ENCODE data around the gene PRG3.

Gene PRG3, protein sequence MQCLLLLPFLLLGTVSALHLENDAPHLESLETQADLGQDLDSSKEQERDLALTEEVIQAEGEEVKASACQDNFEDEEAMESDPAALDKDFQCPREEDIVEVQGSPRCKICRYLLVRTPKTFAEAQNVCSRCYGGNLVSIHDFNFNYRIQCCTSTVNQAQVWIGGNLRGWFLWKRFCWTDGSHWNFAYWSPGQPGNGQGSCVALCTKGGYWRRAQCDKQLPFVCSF

DNA sequence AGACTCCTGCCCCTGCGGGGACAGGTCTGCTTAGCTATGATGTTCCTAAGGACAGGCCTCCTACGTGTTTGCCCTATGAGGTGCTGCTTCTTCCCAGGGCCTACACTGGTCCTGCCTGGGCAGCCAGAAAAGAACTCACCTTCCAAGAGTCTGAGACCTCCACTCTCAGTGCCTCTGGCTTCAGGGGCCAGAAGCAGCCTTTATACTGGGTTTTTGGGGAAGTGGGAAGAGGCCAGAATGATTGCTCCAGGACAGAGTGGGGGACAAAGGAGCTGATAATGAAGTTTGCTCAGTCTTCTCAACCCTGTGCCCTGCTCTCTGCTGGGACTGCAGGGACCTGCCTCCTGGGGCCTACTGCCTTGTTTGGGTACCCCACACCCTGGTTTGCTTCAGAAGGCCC lies at the start of gene PRG3:
PRG3 (minus strand) TSS at position 176 of the 400 bp plus-strand sequence. CDS start 442 bp downstream, outside the sequence.
- no peak for DNase-seq

- DNase-seq, result no peak
Observed at GRCh38 chr11:57429946-57430345, 49.0 kb upstream of the PRG3 start.

GRCh38 chr11:57428643-57429042 lies 47.7 kb upstream of the PRG3 start:
- DNase-seq, result no peak

- no peak for DNase-seq
Observed at GRCh38 chr11:57427727-57428082, 46.8 kb upstream of the PRG3 start.

DNA sequence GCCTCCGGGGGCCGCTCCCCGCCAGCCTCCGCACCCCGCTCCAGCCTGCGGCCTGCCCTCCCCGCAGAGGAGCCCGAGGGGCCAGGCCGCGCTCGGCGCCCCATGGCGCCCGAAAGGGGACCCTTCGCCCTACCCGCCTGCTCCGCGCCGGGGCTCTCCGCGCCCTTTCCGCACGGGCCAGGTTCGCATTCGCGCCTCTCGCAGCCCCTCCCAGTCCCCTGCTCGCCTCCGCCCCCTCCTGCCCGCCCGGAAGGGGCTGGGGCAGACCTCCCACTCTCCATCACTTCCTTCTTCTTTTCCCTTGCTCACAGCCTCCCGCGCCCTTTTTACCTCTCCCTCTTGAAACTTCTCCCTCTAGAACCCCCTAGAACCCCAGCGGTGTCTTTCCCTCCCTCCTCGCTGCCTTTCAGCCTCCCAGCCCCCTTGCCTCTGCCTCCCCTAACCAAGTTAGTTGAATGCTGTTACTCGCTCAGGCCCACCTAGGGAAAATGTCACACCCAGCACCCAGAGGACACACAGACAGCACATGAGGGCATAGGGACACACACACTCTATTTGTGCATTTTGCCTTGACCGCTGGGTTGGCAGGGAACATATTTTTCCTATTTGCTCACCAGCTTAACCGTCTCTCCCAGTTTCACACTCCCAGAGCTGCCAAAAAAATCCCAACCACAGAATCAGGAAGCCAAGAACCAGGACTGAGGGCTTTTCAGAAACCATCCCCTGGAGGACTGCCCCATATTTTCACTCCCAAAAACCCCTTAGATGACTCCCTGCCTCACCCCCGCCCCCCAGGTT lies 46.2 kb upstream of the PRG3 start, which contains the start of gene SLC43A3:
SLC43A3 (minus strand) TSS at position 193 of the 798 bp plus-strand sequence. CDS start 949 bp downstream, outside the sequence.
- DNase-seq, result peak; percentile 79

DNA sequence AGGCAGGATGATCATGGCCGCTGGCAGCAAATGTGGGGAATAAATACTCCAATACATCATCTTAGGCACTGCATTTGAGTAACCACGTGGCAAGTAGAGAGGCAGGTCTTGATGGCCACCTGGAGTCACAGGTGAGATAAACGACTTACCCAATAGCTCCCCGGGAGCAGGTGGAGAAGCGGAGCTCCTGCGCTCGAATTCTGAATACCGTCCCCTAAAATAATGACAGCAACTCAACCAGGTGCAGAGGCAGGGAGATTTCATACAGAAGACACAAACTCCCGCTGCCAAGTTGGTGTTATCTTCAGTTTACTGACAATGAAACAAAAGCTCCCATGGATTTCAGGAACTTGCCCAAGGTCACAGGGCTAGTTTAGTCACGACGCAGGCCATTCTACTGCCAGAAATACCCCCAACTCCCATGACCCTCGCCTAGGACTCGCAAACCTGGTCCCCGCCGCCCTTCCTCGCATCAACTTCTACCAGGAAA lies 45.5 kb upstream of the PRG3 start:
- peak; percentile 18 for DNase-seq

DNA sequence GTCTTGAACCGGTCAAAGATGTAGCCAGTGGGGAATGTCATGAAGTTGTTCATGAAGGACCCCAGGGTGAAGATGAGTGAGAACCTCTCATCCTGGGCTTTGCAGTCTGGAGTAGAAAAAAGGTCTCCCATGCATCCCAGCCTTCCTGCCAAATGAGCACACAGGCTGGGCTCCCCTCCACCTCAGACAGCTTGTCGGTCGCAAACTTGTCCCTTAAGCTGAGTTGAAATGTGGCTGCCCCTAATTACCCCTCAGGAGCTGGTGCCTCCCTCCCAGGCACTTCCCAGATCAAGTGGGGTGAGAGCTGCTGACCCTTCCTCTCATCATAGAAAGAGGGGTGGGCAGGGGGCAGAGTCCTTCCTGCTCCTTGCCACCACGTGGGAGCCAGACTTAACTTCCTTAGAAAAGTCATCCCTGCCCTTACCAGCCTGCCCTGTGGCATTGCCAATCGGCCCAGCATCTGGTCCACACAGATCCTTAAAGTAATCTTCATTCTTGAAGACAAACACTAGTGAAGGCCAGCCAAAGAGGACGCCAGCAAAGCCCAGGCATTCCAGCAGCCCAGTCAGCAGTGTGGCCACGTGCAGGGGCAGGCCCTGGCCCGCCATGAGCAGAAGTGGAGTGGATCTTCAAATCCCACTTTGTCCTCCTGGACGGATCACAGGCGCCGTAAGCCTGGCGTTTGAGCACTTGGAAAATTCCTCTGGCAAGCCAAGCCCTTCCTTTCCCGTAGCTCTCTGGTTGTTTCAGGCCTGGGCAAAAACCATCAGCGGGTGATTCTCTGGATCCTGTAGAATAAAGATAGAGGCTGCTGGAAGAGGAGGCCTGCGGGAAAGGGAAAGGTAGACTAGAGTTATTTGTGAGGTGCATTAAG lies 44.9 kb upstream of the PRG3 start:
- peak; percentile 16 for DNase-seq

- DNase-seq, result peak; percentile 86
Observed at GRCh38 chr11:57424792-57425564, 44.0 kb upstream of the PRG3 start.

GRCh38 chr11:57424137-57424791 lies 43.3 kb upstream of the PRG3 start:
- DNase-seq, result no peak

DNA sequence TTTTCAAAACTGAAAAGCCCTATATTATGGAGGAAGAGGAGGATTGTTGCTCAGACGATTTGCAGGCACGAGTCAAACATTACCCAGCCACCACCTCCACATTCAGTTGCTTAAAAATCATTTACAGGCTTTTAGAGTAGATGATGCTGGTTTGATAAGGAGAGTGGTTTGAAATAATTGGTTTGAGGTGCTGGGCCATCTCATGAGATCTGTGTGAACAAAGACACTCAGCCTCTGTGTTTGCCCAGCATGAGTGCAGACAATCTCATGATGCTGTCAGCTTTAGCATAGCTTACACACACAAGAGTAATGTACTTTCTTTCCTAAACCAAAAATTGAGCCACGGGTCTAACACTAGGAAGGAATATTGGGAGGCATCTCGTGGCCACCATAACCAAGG lies 41.7 kb upstream of the PRG3 start:
- DNase-seq, result no peak

DNA sequence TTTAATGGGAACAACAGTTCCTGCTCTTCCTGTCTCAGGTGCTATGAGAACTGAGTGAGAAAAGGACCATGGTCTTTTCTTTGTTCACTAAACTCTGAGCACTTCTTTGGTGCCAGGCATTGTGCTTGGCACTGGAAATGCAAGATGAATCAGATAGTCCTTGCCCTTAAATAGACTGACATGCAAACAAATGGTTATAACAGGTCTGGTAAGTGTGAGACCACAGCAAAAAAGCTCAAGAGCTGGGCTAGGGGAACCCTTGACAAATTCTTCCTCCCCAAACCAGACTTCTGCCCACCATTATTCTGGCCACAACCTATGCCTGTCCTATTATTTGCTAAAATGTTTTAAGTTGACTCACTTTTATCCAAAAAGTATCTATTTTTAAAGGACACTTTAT lies 40.9 kb upstream of the PRG3 start:
- DNase-seq, result no peak

- DNase-seq, result no peak
Observed at GRCh38 chr11:57421066-57421465, 40.1 kb upstream of the PRG3 start.

GRCh38 chr11:57419146-57419545 lies 38.2 kb upstream of the PRG3 start:
- no peak for DNase-seq

- DNase-seq, result no peak
Observed at GRCh38 chr11:57418131-57418530, 37.2 kb upstream of the PRG3 start.

DNA sequence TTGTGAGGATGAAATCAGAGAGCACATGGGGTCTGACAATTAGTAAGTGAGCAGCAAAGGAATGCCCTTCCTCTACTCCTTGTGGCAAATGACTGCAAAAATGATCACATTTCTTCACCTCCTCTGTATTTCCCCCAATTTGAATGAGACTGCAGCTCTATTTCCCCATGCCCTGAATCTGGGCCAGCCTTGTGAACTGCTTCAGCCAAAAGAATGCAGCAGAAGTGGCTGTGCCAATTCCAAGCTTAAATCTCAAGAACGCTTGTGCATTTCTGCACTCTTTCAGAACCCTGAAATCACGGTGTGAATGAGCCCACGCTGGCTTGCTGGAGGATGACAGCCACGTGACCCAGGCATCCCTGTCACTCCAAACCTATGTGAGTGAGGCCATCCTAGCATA lies 36.1 kb upstream of the PRG3 start:
- no peak for DNase-seq

- DNase-seq, result no peak
Observed at GRCh38 chr11:57416436-57416835, 35.5 kb upstream of the PRG3 start.

DNA sequence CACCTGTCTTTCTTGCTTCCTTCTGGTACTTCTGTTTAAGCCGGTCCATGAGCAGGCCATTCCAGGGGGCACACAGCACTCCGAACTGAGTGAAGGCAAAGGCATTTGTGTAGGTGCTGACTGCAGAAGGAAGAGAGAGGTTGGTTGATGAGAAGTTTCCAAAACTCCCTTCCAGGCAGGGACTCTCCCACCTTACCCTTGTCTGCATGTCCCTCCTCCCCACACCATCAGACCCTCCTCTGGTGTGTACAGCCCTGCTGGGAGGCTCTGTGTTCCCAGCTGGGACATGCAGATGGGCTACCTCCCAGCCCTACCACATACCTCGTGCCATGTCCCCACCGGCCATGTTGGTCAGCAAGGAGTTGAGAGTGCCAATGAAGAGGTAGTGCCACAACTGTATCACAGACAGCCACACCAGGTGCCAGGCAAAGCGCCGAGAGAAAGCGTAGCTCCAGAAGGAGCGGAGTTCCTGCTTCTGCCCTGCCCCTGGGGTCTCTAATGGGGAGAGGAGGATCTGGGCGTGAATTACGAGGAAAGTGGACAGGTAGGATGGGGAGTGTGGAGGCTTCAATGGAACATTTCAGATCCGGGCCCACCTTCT lies 33.8 kb upstream of the PRG3 start:
- DNase-seq, result no peak

GRCh38 chr11:57413681-57414080 lies 32.7 kb upstream of the PRG3 start:
- no peak for DNase-seq

DNA sequence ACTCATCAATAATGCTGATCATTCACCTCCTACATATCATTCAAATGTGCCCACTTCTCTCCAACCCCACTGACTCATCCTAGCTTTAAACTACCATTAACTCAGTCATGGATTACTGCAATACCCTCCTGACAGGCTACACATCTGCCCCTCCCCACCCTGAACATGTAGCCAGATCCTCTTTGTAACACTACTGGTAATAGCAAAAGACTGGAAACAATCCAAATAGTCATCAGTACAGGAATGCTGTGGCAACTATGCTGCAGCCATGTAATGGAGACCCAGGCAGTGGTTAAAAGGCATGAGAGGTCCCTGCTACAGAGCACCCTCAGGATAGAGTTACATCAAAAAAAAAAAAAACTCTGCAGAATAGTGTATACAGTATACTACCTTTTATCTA lies 29.3 kb upstream of the PRG3 start:
- DNase-seq, result no peak

DNA sequence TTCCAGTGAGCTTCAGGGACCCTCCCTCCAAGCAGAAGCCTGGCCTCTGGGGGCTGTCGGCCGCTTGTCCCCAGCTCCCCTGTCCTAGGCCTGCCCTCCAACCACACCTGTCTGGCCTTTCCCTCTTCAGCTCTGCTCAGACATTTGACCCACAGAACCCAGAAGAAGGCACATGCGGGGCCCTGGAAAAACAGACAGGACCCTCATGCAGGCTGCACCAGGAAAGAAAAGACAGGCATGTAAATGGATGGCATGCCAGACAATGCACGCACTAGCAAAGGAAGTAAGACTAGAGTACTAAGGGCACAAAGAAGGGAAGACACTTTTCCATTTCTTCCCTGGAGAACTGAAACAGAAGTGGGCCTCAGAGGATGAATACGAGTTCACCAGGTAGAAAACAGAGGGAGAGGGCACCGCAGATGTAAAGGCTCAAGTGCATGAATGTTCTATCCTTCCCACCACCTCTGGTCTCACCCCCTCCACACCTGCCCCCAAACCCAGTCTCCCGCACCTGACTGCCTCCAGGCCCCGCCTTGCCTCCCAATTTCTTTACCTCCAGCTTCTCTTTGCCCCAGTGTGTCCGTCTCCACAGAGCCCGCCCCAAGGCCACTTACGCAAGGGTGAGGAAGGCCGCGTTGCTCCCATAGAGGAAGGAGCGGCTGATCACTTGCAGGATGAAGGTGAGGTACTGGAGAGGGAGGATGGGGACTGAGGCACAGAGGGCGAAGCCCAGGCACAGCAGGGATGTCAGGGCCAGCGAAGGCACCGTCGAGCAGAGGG lies 28.6 kb upstream of the PRG3 start:
- DNase-seq, result no peak

DNA sequence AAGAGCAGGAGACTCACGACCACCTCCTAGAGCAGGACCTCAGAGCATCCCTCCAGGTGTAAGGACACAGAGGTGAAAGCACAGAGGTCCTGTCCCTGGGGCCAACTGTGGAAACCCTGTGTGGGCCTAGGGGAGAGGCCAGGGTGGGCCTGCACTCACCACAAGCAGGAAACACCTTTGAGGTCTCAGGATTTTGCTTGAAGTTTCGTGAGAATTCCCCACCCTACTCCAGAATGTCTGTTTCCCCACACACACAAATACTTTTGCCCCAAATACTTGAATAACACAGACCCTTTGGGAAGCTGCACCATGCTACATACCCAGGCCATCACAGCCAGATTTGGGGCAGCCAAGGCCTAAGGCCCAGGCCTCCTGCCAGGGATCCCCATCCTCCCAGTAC lies 27.8 kb upstream of the PRG3 start:
- DNase-seq, result no peak

All from activated CD8-positive, alpha-beta memory T cell treated with anti-CD3 and anti-CD28 coated beads, Interleukin-2, amount 50 U/mL, for 4 hours (primary cell).